K562 (cell line): ENCODE measurements around the gene SRRM5.

ENCODE experiments used
- CTCF ChIP-seq, 3 experiments: IDR thresholded peaks in 2 of 3; conservative IDR thresholded peaks in 1 of 3; 2 replicates each; pipeline ENCODE4 v1.5.1; 2011 to 2012; ENCODE audit warnings: low read length in 3 of 3, mild to moderate bottlenecking in 3 of 3, control low read depth in 2 of 3, improper control_type of control experiment in 1 of 3, inconsistent platforms in 1 of 3, low read depth in 1 of 3, mixed read lengths in 1 of 3, moderate library complexity in 1 of 3; ENCODE audit not compliant: insufficient read depth in 2 of 3
- ETS1 ChIP-seq: conservative IDR thresholded peaks from 2 replicates; pipeline ENCODE4 v1.6.1; 2011; ENCODE audit warnings: low read depth, mild to moderate bottlenecking, low read length; ENCODE audit not compliant: control insufficient read depth
- GABPA ChIP-seq: fragments of 200-800 bp; sonication (Bioruptor generic); conservative IDR thresholded peaks from 2 replicates; pipeline ENCODE4 v1.6.1; 2016; ENCODE audit warnings: low read depth, missing genetic modification characterization, missing compliant biosample characterization
- NFIC ChIP-seq: fragments of 450-650 bp; IDR thresholded peaks from 2 replicates; pipeline ENCODE4 v1.6.1; 2017; ENCODE audit warnings: mild to moderate bottlenecking, inconsistent platforms
- TBL1XR1 ChIP-seq, 2 experiments: IDR thresholded peaks; 2 replicates each; pipeline ENCODE4 v1.6.1; 2012; ENCODE audit warnings: improper control_type of control experiment in 2 of 2, low read length in 2 of 2, mild to moderate bottlenecking in 1 of 2
- YY1 ChIP-seq, 3 experiments: IDR thresholded peaks; 2 replicates each; pipeline ENCODE4 v1.6.1; 2011; ENCODE audit warnings: low read length in 2 of 3, mild to moderate bottlenecking in 2 of 3, moderate library complexity in 2 of 3, borderline replicate concordance in 1 of 3, control low read depth in 1 of 3, low read depth in 1 of 3; ENCODE audit not compliant: insufficient read depth in 3 of 3, insufficient replicate concordance in 2 of 3, control insufficient read depth in 1 of 3, insufficient read length in 1 of 3; ENCODE audit errors: extremely low read depth in 1 of 3
- ZNF280B ChIP-seq: fragments of 250-450 bp; sonication (Bioruptor Pico); IDR thresholded peaks from 2 replicates; pipeline ENCODE4 v1.5.1; 2021; ENCODE audit warnings: mild to moderate bottlenecking
- TF ChIP-seq, protein P1 (sequence below): sonication (generic); formaldehyde crosslinking; IDR thresholded peaks from 2 replicates; pipeline ENCODE4 v1.8.1; 2022; ENCODE audit warnings: missing genetic modification reagents
- TF ChIP-seq, protein P2 (sequence below): IDR thresholded peaks from 3 replicates; pipeline ENCODE4 v1.6.1; 2011; ENCODE audit warnings: borderline replicate concordance, mild to moderate bottlenecking, moderate library complexity; ENCODE audit not compliant: insufficient read length; ENCODE audit errors: extremely low read depth
- TF ChIP-seq, protein P3 (sequence below), 2 experiments: IDR thresholded peaks; 2 replicates each; pipeline ENCODE4 v1.6.1; 2011; ENCODE audit warnings: borderline replicate concordance in 1 of 2, control low read depth in 1 of 2, low read depth in 1 of 2, low read length in 1 of 2, mild to moderate bottlenecking in 1 of 2, mixed read lengths in 1 of 2, moderate library complexity in 1 of 2; ENCODE audit not compliant: insufficient read depth in 1 of 2, insufficient read length in 1 of 2, poor library complexity in 1 of 2, severe bottlenecking in 1 of 2; ENCODE audit errors: extremely low read depth in 1 of 2

DNA sequence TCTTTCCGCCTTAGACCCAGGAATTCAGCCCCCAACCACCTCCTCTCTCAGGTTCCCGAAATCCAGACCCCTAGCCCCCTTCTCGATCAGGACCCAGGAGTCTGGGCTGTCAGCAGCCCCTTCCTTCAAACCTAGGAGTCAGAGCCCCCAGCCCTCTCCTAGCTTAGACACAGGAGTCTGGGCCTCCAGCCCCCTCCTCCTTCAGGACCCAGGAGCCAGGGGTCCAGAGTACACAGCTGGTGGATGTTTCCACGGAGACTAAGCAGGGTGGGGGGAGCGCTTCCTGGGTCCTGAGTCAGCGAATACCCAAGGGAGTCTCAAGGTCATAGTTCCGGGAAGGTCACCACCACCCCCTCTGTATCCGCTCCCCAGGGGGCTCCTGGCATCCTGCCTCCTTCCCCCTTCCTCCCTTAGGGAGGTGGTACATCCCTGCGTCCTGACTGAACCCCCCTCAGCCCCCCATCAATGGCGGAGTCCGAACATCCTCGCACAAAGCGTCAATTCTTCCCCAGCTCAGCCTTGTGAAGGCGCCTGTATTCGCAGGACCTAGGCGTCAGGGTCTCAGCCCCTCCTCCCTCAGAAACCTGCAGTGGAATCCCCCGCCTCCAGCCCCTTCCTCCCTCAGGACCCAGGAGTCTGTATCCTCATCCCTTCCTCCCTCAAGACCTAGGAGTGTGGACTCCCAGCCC, 23.1 kb downstream of the SRRM5 start:
- TF ChIP-seq, protein P1, sequence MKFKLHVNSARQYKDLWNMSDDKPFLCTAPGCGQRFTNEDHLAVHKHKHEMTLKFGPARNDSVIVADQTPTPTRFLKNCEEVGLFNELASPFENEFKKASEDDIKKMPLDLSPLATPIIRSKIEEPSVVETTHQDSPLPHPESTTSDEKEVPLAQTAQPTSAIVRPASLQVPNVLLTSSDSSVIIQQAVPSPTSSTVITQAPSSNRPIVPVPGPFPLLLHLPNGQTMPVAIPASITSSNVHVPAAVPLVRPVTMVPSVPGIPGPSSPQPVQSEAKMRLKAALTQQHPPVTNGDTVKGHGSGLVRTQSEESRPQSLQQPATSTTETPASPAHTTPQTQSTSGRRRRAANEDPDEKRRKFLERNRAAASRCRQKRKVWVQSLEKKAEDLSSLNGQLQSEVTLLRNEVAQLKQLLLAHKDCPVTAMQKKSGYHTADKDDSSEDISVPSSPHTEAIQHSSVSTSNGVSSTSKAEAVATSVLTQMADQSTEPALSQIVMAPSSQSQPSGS (CRISPR knock-in tag) = no peak
- TF ChIP-seq ZNF280B (CRISPR knock-in tag) (no peak), ETS1 (no peak), YY1 (IDR thresholded peaks at IDR 0.05; ENCODE audit: borderline replicate concordance in 1 of 3, control insufficient read depth in 1 of 3, extremely low read depth in 1 of 3, insufficient read depth in 3 of 3, insufficient read length in 1 of 3, insufficient replicate concordance in 2 of 3, low read depth in 1 of 3, low read length in 2 of 3) (no peak), TBL1XR1 (IDR thresholded peaks at IDR 0.05; ENCODE audit: low read length in 2 of 2) (no peak), CTCF (IDR thresholded peaks at IDR 0.05 in 2 of 3, conservative IDR thresholded peaks at IDR 0.05 in 1 of 3; ENCODE audit: insufficient read depth in 2 of 3, low read depth in 1 of 3, low read length in 3 of 3) (no peak), NFIC (no peak), GABPA (tag) (no peak)
- TF ChIP-seq, protein P2, sequence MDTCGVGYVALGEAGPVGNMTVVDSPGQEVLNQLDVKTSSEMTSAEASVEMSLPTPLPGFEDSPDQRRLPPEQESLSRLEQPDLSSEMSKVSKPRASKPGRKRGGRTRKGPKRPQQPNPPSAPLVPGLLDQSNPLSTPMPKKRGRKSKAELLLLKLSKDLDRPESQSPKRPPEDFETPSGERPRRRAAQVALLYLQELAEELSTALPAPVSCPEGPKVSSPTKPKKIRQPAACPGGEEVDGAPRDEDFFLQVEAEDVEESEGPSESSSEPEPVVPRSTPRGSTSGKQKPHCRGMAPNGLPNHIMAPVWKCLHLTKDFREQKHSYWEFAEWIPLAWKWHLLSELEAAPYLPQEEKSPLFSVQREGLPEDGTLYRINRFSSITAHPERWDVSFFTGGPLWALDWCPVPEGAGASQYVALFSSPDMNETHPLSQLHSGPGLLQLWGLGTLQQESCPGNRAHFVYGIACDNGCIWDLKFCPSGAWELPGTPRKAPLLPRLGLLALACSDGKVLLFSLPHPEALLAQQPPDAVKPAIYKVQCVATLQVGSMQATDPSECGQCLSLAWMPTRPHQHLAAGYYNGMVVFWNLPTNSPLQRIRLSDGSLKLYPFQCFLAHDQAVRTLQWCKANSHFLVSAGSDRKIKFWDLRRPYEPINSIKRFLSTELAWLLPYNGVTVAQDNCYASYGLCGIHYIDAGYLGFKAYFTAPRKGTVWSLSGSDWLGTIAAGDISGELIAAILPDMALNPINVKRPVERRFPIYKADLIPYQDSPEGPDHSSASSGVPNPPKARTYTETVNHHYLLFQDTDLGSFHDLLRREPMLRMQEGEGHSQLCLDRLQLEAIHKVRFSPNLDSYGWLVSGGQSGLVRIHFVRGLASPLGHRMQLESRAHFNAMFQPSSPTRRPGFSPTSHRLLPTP = no peak
- TF ChIP-seq, protein P3, sequence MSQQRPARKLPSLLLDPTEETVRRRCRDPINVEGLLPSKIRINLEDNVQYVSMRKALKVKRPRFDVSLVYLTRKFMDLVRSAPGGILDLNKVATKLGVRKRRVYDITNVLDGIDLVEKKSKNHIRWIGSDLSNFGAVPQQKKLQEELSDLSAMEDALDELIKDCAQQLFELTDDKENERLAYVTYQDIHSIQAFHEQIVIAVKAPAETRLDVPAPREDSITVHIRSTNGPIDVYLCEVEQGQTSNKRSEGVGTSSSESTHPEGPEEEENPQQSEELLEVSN (IDR thresholded peaks at IDR 0.05; ENCODE audit: borderline replicate concordance in 1 of 2, extremely low read depth in 1 of 2, insufficient read depth in 1 of 2, insufficient read length in 1 of 2, low read depth in 1 of 2, low read length in 1 of 2, poor library complexity in 1 of 2, severe bottlenecking in 1 of 2) = no peak
